ENCODE measurements around the gene EMC9. TPM values are rescaled to one million over a fixed set of nuclear protein-coding genes. Genes with fewer than 3 reads are reported as not detected.

Gene EMC9, protein sequence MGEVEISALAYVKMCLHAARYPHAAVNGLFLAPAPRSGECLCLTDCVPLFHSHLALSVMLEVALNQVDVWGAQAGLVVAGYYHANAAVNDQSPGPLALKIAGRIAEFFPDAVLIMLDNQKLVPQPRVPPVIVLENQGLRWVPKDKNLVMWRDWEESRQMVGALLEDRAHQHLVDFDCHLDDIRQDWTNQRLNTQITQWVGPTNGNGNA
- polyA plus RNA-seq (2011; rRNA removed) (20.7 and 21.5 TPM in 2 replicates), polyA plus RNA-seq (2017; fragmentation: RNase III; extraction: RNeasy Plus Mini Kit Qiagen cat#74134 plus additional on column Dnase treatment) (46.5 to 51.7 TPM (median 48.5 TPM) in 3 replicates), polyA minus RNA-seq (2011; rRNA and poly(A)+ RNA removed) (7.9 and 10.9 TPM in 2 replicates)
- 45.7 and 50.0 TPM in 2 replicates for polyA plus RNA-seq (2012; cell fraction: cytosol; rRNA removed)
- polyA plus RNA-seq (2012; cell fraction: nucleus; rRNA removed), result 54.5 and 65.5 TPM in 2 replicates

DNA sequence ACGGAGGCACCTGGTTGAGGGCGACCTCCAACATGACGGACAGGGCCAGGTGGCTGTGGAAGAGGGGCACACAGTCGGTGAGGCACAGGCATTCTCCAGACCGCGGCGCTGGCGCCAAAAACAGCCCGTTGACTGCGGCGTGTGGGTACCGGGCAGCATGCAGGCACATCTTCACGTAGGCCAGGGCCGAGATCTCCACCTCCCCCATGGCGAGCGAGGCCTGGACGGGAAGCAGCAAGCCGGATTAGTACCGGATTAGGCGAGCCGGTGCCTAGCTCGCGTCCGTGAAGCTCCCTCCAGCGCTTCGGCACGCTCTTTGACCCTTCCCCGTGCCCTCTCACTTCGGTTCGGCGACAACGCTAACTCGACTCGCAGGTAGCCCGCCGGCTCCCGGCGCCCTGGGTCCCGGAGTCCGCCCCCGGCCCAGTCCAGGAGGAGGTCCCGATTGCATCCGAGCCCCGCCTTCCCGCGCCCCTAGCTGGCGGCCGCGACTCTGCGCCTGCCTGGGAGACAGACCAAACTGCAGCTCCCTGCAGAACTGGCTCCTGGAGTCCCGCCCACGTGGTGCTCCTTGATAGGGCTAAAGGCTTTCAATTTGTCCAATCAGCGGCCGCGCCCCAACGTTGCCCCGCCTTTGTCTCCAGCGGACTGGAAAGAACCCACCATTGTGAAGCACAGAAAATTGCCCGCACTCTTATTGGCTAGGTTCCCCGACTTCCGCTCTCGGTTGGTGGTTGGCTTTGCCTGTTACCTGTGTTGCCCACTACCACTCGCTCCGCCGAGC is at the start of gene EMC9:
Gene EMC9 (minus strand): TSS at position 495 of the 784 bp plus-strand sequence. CDS start 287 bp downstream, at position 208.
- FAIRE-seq (no peak), ATAC-seq (peak; percentile 81 to 93), DNase-seq (ENCODE audit: low read depth in 1 of 2, low spot score in 1 of 2) (peak; percentile 99)
- ChIA-PET CTCF (interaction anchor here (0.9 to 12.6 kb wide), 8 partner anchors 10 to 166 kb away, joined by 3 to 168 read pairs (median 4); partner anchors contain the start of genes CIDEB, DCAF11, FITM1 and IPO4), POLR2A (interaction anchor here (0.7 to 2.9 kb wide), 10 partner anchors 9 to 101 kb away, joined by 3 to 31 read pairs (median 4); partner anchors contain the start of genes DCAF11, IRF9, NRL and PCK2)
- 0% methylated on average over 59 of the region's 65 CpGs for WGBS (ENCODE audit: missing lambda C conversion rate)
- Histone ChIP-seq H3K4me1 (peaks cover 39% of the 10 kb centered on the region), H3K27ac (peak within 1 kb of the TSS; percentile 86 to 95), H3K4me3 (peak within 1 kb of the TSS; percentile 59), H3K4me2 (peak within 1 kb of the TSS; percentile 83), H3K9me3 (no peaks in the 10 kb centered on the region)
- TF ChIP-seq KDM1A (IDR thresholded peaks at IDR 0.05; ENCODE audit: low read depth) (no peak), RFX5 (IDR thresholded peaks at IDR 0.05) (peak; percentile 85), MYC (IDR thresholded peaks at IDR 0.05; ENCODE audit: borderline replicate concordance, low read length) (peak; percentile 25; the same call in 1 of the 2 replicates), CEBPB (IDR thresholded peaks at IDR 0.05) (peak in 1 of 2 experiments; percentile 51; a peak in 1 of 4 replicates), NR3C1 (IDR thresholded peaks at IDR 0.05) (no peak), PHF8 (IDR thresholded peaks at IDR 0.05; ENCODE audit: borderline replicate concordance, low read depth) (0 out of 2 replicates have a peak, but pooled peaks have one; percentile 61), SMC3 (IDR thresholded peaks at IDR 0.05) (no peak), MAFK (IDR thresholded peaks at IDR 0.05; ENCODE audit: partially characterized antibody) (peak; percentile 69), POLR2A (IDR thresholded peaks at IDR 0.05; ENCODE audit: low read length) (peak; percentile 81; the same call in 1 of the 2 replicates), TP53 (CRISPR knock-in tag; IDR thresholded peaks at IDR 0.05) (no peak), JUN (IDR thresholded peaks at IDR 0.05) (peak; percentile 88), NFE2L2 (conservative IDR thresholded peaks at IDR 0.05; ENCODE audit: low read length) (no peak), EHMT2 (IDR thresholded peaks at IDR 0.05; ENCODE audit: low read depth) (no peak), FOSL2 (IDR thresholded peaks at IDR 0.05) (no peak), FOSL2 (CRISPR knock-in tag; IDR thresholded peaks at IDR 0.05) (no peak), RAD21 (conservative IDR thresholded peaks at IDR 0.05 in 1 of 2, IDR thresholded peaks at IDR 0.05 in 1 of 2) (no peak; a peak in 1 of 5 replicates)
- TF ChIP-seq, protein P1, sequence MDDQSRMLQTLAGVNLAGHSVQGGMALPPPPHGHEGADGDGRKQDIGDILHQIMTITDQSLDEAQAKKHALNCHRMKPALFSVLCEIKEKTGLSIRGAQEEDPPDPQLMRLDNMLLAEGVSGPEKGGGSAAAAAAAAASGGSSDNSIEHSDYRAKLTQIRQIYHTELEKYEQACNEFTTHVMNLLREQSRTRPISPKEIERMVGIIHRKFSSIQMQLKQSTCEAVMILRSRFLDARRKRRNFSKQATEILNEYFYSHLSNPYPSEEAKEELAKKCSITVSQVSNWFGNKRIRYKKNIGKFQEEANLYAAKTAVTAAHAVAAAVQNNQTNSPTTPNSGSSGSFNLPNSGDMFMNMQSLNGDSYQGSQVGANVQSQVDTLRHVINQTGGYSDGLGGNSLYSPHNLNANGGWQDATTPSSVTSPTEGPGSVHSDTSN (IDR thresholded peaks at IDR 0.05), result peak; percentile 49; the same call in 1 of the 2 replicates
- TF ChIP-seq, protein P2, sequence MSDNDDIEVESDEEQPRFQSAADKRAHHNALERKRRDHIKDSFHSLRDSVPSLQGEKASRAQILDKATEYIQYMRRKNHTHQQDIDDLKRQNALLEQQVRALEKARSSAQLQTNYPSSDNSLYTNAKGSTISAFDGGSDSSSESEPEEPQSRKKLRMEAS (IDR thresholded peaks at IDR 0.05), result peak; percentile 79
- TF ChIP-seq, protein P3, sequence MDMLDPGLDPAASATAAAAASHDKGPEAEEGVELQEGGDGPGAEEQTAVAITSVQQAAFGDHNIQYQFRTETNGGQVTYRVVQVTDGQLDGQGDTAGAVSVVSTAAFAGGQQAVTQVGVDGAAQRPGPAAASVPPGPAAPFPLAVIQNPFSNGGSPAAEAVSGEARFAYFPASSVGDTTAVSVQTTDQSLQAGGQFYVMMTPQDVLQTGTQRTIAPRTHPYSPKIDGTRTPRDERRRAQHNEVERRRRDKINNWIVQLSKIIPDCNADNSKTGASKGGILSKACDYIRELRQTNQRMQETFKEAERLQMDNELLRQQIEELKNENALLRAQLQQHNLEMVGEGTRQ (IDR thresholded peaks at IDR 0.05), result peak; percentile 89
- TF ChIP-seq, protein P4, sequence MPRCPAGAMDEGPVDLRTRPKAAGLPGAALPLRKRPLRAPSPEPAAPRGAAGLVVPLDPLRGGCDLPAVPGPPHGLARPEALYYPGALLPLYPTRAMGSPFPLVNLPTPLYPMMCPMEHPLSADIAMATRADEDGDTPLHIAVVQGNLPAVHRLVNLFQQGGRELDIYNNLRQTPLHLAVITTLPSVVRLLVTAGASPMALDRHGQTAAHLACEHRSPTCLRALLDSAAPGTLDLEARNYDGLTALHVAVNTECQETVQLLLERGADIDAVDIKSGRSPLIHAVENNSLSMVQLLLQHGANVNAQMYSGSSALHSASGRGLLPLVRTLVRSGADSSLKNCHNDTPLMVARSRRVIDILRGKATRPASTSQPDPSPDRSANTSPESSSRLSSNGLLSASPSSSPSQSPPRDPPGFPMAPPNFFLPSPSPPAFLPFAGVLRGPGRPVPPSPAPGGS (IDR thresholded peaks at IDR 0.05), result peak; percentile 64; the same call in 1 of the 3 replicates

DNA sequence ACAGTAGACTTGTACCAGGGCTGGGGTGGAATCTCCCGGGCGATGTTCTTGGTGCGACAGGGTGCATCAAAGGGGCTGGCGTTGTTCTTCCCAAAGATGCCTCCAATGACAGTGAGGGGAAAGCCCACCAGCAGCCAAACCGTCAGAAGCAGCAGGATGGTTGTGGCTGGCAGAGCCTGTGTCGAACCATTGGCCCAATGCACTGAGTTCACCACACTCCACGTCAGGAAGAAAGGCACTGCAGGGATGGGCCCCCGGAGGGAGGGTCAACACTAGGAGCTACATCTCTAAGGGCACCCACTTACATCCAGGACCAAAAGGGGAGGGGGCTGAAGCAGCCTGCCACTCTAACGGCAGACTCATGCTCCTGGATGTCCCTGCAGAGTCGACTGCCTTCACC is 49.0 kb upstream of the EMC9 start:
- ATAC-seq (no peak), FAIRE-seq (no peak), DNase-seq (ENCODE audit: low read depth in 1 of 2, low spot score in 1 of 2) (no peak)
- Histone ChIP-seq H3K27ac (no peak overlapping the region), H3K4me1 (peaks cover 25% of the 10 kb centered on the region), H3K4me2 (no peak overlapping the region), H3K9me3 (no peaks in the 10 kb centered on the region), H3K4me3 (no peak overlapping the region)
- CTCF ChIA-PET, result no interaction called here
- WGBS (ENCODE audit: missing lambda C conversion rate), result 90% methylated on average over 10 of the region's 10 CpGs
- POLR2A ChIA-PET, result no interaction called here
- TF ChIP-seq SREBF2 (IDR thresholded peaks at IDR 0.05) (no peak), JUN (IDR thresholded peaks at IDR 0.05) (no peak), FOSB (CRISPR knock-in tag; IDR thresholded peaks at IDR 0.05) (no peak), HOXA7 (CRISPR knock-in tag; IDR thresholded peaks at IDR 0.05) (no peak), HEYL (CRISPR knock-in tag; IDR thresholded peaks at IDR 0.05) (no peak), MAFK (IDR thresholded peaks at IDR 0.05; ENCODE audit: partially characterized antibody) (no peak), KDM5A (IDR thresholded peaks at IDR 0.05) (no peak), EHF (CRISPR knock-in tag; IDR thresholded peaks at IDR 0.05) (no peak)
- TF ChIP-seq, protein P5, sequence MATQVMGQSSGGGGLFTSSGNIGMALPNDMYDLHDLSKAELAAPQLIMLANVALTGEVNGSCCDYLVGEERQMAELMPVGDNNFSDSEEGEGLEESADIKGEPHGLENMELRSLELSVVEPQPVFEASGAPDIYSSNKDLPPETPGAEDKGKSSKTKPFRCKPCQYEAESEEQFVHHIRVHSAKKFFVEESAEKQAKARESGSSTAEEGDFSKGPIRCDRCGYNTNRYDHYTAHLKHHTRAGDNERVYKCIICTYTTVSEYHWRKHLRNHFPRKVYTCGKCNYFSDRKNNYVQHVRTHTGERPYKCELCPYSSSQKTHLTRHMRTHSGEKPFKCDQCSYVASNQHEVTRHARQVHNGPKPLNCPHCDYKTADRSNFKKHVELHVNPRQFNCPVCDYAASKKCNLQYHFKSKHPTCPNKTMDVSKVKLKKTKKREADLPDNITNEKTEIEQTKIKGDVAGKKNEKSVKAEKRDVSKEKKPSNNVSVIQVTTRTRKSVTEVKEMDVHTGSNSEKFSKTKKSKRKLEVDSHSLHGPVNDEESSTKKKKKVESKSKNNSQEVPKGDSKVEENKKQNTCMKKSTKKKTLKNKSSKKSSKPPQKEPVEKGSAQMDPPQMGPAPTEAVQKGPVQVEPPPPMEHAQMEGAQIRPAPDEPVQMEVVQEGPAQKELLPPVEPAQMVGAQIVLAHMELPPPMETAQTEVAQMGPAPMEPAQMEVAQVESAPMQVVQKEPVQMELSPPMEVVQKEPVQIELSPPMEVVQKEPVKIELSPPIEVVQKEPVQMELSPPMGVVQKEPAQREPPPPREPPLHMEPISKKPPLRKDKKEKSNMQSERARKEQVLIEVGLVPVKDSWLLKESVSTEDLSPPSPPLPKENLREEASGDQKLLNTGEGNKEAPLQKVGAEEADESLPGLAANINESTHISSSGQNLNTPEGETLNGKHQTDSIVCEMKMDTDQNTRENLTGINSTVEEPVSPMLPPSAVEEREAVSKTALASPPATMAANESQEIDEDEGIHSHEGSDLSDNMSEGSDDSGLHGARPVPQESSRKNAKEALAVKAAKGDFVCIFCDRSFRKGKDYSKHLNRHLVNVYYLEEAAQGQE (IDR thresholded peaks at IDR 0.05), result no peak
- TF ChIP-seq, protein P6, sequence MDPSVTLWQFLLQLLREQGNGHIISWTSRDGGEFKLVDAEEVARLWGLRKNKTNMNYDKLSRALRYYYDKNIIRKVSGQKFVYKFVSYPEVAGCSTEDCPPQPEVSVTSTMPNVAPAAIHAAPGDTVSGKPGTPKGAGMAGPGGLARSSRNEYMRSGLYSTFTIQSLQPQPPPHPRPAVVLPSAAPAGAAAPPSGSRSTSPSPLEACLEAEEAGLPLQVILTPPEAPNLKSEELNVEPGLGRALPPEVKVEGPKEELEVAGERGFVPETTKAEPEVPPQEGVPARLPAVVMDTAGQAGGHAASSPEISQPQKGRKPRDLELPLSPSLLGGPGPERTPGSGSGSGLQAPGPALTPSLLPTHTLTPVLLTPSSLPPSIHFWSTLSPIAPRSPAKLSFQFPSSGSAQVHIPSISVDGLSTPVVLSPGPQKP (IDR thresholded peaks at IDR 0.05; ENCODE audit: low read depth, low read length), result no peak

All from A549 (cell line).